T-helper 2 cell treated with Interferon-gamma antibody and Interleukin-4, amounts not matched to agents 5 μg/mL and 100 μg/mL, for 36 hours (primary cell): Measurements from ENCODE around the gene SLC45A1.

ENCODE experiments used
- DNase-seq: peaks from one replicate; pipeline ENCODE4 v3.0.0; 2021; ENCODE audit warnings: low spot score
- H3K27ac Mint-ChIP-seq: one replicate; pipeline ENCODE4 v1.8.0; 2021; ENCODE audit warnings: mild to moderate bottlenecking, mixed read lengths
- H3K27me3 Mint-ChIP-seq: one replicate; pipeline ENCODE4 v1.8.0; 2021; ENCODE audit warnings: low read depth, mixed read lengths
- H3K36me3 Mint-ChIP-seq: one replicate; pipeline ENCODE4 v1.8.0; 2021; ENCODE audit warnings: low read depth, mixed read lengths
- H3K4me1 Mint-ChIP-seq: one replicate; pipeline ENCODE4 v1.8.0; 2021; ENCODE audit warnings: low read depth, mixed read lengths
- H3K4me3 Mint-ChIP-seq: one replicate; pipeline ENCODE4 v1.8.0; 2022; ENCODE audit warnings: mild to moderate bottlenecking, moderate library complexity, mixed read lengths
- H3K9me3 Mint-ChIP-seq: one replicate; pipeline ENCODE4 v1.8.0; 2021; ENCODE audit warnings: mixed read lengths

The SLC45A1 gene

GRCh38 chr1:8318436-8318835 lies 522 bp downstream of the SLC45A1 start:
- peaks cover 33% of the 10 kb centered on the region for H3K27me3 Mint-ChIP-seq
- no peak for DNase-seq
- peaks cover 4% of the 10 kb centered on the region for H3K9me3 Mint-ChIP-seq
- H3K27ac Mint-ChIP-seq = no peak overlapping the region
- H3K4me3 Mint-ChIP-seq = peak overlapping the region; percentile 64
- no peaks in the 10 kb centered on the region for H3K36me3 Mint-ChIP-seq
- H3K4me1 Mint-ChIP-seq = peaks cover 17% of the 10 kb centered on the region

GRCh38 chr1:8321612-8322011 lies 3.7 kb downstream of the SLC45A1 start:
- Mint-ChIP-seq H3K36me3 (no peaks in the 10 kb centered on the region), H3K4me3 (no peak overlapping the region), H3K27me3 (peaks cover 17% of the 10 kb centered on the region), H3K9me3 (peaks cover 4% of the 10 kb centered on the region), H3K27ac (no peak overlapping the region), H3K4me1 (peaks cover 9% of the 10 kb centered on the region)
- DNase-seq = peak; percentile 46

- H3K27ac Mint-ChIP-seq = no peak overlapping the region
- peaks cover 4% of the 10 kb centered on the region for H3K4me1 Mint-ChIP-seq
- peaks cover 4% of the 10 kb centered on the region for H3K9me3 Mint-ChIP-seq
- no peaks in the 10 kb centered on the region for H3K36me3 Mint-ChIP-seq
- H3K27me3 Mint-ChIP-seq = peaks cover 11% of the 10 kb centered on the region
- no peak overlapping the region for H3K4me3 Mint-ChIP-seq
- no peak for DNase-seq
These were observed 5.8 kb downstream of the SLC45A1 start for GRCh38 chr1:8323706-8324105.

- no peak overlapping the region for H3K4me3 Mint-ChIP-seq
- no peak for DNase-seq
- H3K36me3 Mint-ChIP-seq = no peaks in the 10 kb centered on the region
These were observed 6.4 kb downstream of the SLC45A1 start for GRCh38 chr1:8324176-8324810.

GRCh38 chr1:8325771-8326170 lies 7.9 kb downstream of the SLC45A1 start:
- Mint-ChIP-seq H3K4me3 (no peak overlapping the region), H3K4me1 (peaks cover 3% of the 10 kb centered on the region), H3K9me3 (peaks cover 4% of the 10 kb centered on the region), H3K27ac (no peak overlapping the region), H3K27me3 (peaks cover 2% of the 10 kb centered on the region), H3K36me3 (no peaks in the 10 kb centered on the region)
- no peak for DNase-seq

More at GRCh38 chr1:8324176-8324810, 6.4 kb downstream of the SLC45A1 start:
- peaks cover 9% of the 10 kb centered on the region for H3K27me3 Mint-ChIP-seq
- peaks cover 3% of the 10 kb centered on the region for H3K4me1 Mint-ChIP-seq
- H3K9me3 Mint-ChIP-seq = peaks cover 4% of the 10 kb centered on the region
- no peak overlapping the region for H3K27ac Mint-ChIP-seq

- H3K4me1 Mint-ChIP-seq = peaks cover 3% of the 10 kb centered on the region
- no peak for DNase-seq
- peaks cover 4% of the 10 kb centered on the region for H3K9me3 Mint-ChIP-seq
- H3K36me3 Mint-ChIP-seq = no peaks in the 10 kb centered on the region
- no peaks in the 10 kb centered on the region for H3K27me3 Mint-ChIP-seq
- no peak overlapping the region for H3K4me3 Mint-ChIP-seq
- H3K27ac Mint-ChIP-seq = no peak overlapping the region
These were observed 8.4 kb downstream of the SLC45A1 start for GRCh38 chr1:8326265-8326664.

- Mint-ChIP-seq H3K9me3 (no peaks in the 10 kb centered on the region), H3K27me3 (no peaks in the 10 kb centered on the region), H3K36me3 (no peaks in the 10 kb centered on the region), H3K4me3 (no peak overlapping the region), H3K4me1 (no peaks in the 10 kb centered on the region), H3K27ac (no peak overlapping the region)
- DNase-seq = no peak
These were observed 10.4 kb downstream of the SLC45A1 start for GRCh38 chr1:8328271-8328670.

GRCh38 chr1:8329439-8329838 lies 11.5 kb downstream of the SLC45A1 start:
- no peaks in the 10 kb centered on the region for H3K36me3 Mint-ChIP-seq
- H3K4me3 Mint-ChIP-seq = no peak overlapping the region
- H3K27ac Mint-ChIP-seq = no peak overlapping the region
- no peaks in the 10 kb centered on the region for H3K4me1 Mint-ChIP-seq
- no peak for DNase-seq
- no peaks in the 10 kb centered on the region for H3K9me3 Mint-ChIP-seq
- H3K27me3 Mint-ChIP-seq = no peaks in the 10 kb centered on the region

GRCh38 chr1:8329858-8330257 lies 11.9 kb downstream of the SLC45A1 start:
- H3K4me1 Mint-ChIP-seq = no peaks in the 10 kb centered on the region
- no peak for DNase-seq
- H3K9me3 Mint-ChIP-seq = no peaks in the 10 kb centered on the region
- H3K4me3 Mint-ChIP-seq = no peak overlapping the region
- H3K27ac Mint-ChIP-seq = no peak overlapping the region
- no peaks in the 10 kb centered on the region for H3K27me3 Mint-ChIP-seq
- H3K36me3 Mint-ChIP-seq = no peaks in the 10 kb centered on the region

GRCh38 chr1:8330271-8331125 lies 12.6 kb downstream of the SLC45A1 start:
- H3K4me1 Mint-ChIP-seq = no peaks in the 10 kb centered on the region
- H3K4me3 Mint-ChIP-seq = no peak overlapping the region
- H3K36me3 Mint-ChIP-seq = no peaks in the 10 kb centered on the region
- no peaks in the 10 kb centered on the region for H3K27me3 Mint-ChIP-seq
- H3K27ac Mint-ChIP-seq = no peak overlapping the region
- DNase-seq = no peak
- no peaks in the 10 kb centered on the region for H3K9me3 Mint-ChIP-seq

GRCh38 chr1:8332806-8333205 lies 14.9 kb downstream of the SLC45A1 start:
- Mint-ChIP-seq H3K27ac (no peak overlapping the region), H3K4me3 (no peak overlapping the region), H3K27me3 (no peaks in the 10 kb centered on the region), H3K4me1 (no peaks in the 10 kb centered on the region), H3K9me3 (peaks cover 3% of the 10 kb centered on the region), H3K36me3 (no peaks in the 10 kb centered on the region)
- DNase-seq = no peak

- DNase-seq = no peak
- Mint-ChIP-seq H3K27me3 (no peaks in the 10 kb centered on the region), H3K36me3 (no peaks in the 10 kb centered on the region), H3K9me3 (peaks cover 3% of the 10 kb centered on the region), H3K27ac (no peak overlapping the region), H3K4me3 (no peak overlapping the region), H3K4me1 (no peaks in the 10 kb centered on the region)
These were observed 15.5 kb downstream of the SLC45A1 start for GRCh38 chr1:8333246-8333987.

GRCh38 chr1:8334106-8334851 lies 16.4 kb downstream of the SLC45A1 start:
- H3K9me3 Mint-ChIP-seq = peaks cover 3% of the 10 kb centered on the region
- no peaks in the 10 kb centered on the region for H3K4me1 Mint-ChIP-seq
- DNase-seq = no peak
- no peaks in the 10 kb centered on the region for H3K36me3 Mint-ChIP-seq
- H3K27ac Mint-ChIP-seq = no peak overlapping the region
- H3K4me3 Mint-ChIP-seq = no peak overlapping the region
- H3K27me3 Mint-ChIP-seq = no peaks in the 10 kb centered on the region
